ENCODE measurements around the gene TP53I13.

The TP53I13 gene

GRCh38 chr17:29581583-29582253, 13.2 kb downstream of the TP53I13 start:
- no peak for DNase-seq

- DNase-seq, result no peak
These were observed 13.8 kb downstream of the TP53I13 start for GRCh38 chr17:29582254-29582765.

GRCh38 chr17:29582772-29583171, 14.3 kb downstream of the TP53I13 start:
- no peak for DNase-seq

DNA sequence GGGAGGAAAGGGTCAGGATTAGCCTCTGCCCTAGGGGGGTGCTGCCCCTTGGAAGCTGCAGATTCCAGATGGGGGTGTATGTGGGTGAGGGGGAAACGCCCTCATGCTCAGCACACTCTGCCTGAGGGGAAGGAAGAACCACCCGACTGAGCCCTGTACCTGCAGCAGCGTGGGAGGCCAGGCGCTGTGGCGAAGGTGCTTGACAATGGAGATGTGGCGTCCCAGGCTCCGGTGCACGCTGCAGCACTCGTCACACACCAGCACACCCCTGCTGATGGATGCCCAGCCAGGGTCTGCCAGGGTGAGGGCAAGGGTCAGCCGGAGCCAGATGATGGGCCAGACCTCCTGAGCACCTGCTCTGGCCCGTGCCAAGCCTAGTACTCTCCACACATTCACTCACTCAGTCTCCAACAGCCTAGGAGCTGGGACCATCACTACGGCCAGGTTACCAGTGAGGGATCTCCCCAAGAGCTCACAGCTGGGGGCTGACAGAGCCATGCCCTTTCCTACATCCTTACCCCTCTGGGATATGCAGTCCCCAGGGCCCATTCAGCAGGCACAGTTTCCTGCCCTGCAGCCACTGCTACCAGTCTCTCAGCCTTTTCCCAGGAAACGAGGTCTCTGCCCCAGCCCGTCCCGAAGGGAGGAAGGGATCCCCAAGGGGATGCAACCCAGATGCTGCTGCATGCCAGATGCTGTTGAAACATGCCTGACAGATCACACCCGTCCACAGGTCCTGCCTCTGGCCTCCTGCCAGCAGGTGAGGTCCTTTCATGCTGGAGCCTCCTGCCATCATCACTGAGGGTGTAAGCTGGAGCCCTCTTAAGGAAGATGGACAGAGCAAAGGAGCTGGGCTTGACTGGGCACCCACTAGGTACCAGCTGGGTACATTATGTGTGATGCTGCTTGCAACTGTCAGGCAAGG, 15.1 kb downstream of the TP53I13 start:
- no peak for DNase-seq

DNA sequence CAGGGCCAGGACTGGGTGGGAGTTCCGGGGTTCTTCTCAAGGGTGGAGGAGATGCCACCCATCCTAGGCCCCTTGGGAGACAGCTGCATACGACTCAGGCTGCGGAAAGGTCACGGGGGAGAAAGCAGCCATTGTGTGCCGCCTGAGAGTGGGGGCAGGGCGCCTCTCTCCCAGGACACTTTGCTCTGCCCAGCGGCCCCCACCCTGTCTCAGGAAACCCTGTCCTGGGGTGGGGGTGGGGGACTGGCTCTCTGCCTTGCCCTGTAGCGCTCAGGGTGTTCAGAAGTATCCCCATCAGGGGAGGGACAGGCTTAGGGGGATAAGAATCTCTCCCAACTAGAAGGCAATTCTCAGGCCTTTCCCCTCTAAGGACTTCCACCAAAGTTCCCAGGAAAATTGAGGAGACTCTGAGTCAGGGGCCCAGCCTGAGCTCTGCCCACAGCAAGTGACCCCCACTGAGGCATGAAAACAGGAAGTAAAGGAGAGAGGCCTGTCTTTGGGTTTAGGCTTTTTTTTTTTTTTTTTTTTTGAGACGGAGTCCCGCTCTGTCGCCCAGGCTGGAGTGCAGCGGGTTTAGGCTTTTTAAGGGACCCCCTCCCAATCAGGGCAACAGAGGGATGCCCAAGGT, 16.1 kb downstream of the TP53I13 start:
- DNase-seq, result no peak

GRCh38 chr17:29585080-29585751, 16.7 kb downstream of the TP53I13 start:
- no peak for DNase-seq

- DNase-seq, result no peak
These were observed 18.4 kb downstream of the TP53I13 start for GRCh38 chr17:29586676-29587469.

- DNase-seq, result no peak
These were observed 19.1 kb downstream of the TP53I13 start for GRCh38 chr17:29587591-29587990.

GRCh38 chr17:29588017-29588561, 19.6 kb downstream of the TP53I13 start:
- DNase-seq, result no peak

- no peak for DNase-seq
These were observed 20.3 kb downstream of the TP53I13 start for GRCh38 chr17:29588562-29589411.

DNA sequence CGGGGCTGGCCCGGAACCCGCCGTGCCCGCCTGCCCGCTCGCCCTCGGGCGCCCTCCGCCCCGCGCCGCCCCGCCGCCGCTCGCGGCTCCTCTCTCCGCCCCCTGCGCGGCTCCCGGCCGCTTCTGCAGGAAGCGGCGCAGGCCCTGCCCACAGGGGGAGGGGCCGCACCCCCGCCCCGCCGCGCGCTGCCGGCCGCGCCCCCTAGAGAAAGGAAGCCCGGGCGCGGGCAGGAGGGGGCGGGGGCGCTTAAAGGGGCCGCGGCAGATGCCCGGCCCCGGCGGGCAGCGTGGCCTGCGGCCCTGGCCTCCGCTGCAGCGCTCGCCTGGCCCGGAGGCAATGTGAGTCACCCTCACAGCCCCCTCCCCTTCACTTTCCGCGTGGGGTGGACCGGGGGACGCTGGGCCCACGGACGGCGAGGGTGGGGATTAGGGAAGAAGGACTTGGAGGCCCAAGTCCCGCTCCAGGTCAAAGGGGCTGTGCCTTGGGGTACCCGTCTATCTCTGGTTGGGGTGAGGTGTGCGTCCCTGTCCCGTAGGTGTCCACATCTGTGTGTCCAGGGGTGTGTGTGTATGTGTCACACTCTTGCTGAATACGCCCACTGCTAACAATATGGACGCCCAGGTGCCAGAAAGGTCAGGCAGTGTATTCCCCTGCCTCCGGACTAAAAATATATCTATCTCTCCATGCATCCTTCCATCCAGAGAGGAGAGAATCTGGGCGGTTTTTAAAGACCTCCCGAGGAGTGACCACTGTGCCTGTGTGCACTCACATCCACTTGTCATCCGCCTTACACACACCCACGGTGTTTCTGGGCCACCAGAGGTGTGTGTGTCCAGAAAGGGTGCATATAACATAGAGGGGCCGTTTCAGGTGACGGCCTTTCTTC, 21.3 kb downstream of the TP53I13 start, which contains the start of gene GIT1:
Gene GIT1 (minus strand): TSS at position 125 of the 887 bp plus-strand sequence. CDS start 270 bp downstream, outside the sequence.
- DNase-seq, result peak; percentile 90

DNA sequence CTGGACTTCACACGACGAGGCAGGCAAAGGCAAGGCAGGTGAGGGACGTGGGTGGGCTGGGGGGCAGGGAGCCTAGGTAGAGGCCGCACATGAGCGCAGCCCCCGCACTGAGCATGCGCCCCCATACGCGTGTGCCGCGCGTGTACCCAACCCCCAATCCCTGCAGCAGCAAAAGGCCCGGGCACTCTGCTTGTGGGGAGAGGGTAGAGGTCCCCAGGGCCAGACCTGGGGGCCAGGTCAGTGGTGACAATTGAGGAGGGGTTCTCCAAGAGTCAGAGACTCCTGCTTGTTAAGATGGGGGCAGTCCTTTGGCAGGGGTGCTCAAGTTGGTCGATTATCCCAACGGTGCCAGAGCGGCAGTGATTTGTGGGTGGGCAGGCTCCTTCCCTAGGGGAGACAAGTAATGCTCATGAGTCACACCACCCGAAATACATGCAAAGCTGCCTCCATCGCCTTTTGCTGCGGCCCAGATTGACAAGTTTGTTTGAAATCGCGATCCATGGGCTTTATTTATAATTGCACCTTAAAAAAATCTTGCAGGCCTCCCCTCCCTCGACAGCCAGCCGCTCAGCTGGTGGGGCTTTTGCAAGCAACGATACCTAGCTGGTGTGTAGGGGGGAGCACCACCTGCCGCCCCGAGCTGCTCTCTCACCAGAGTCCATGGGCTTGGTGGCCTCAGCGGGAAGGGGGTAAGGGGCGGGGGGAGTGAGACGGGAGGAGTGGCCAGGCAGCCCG, 22.1 kb downstream of the TP53I13 start:
- peak; percentile 71 for DNase-seq

- peak; percentile 67 for DNase-seq
These were observed 22.7 kb downstream of the TP53I13 start for GRCh38 chr17:29591146-29591736.

DNA sequence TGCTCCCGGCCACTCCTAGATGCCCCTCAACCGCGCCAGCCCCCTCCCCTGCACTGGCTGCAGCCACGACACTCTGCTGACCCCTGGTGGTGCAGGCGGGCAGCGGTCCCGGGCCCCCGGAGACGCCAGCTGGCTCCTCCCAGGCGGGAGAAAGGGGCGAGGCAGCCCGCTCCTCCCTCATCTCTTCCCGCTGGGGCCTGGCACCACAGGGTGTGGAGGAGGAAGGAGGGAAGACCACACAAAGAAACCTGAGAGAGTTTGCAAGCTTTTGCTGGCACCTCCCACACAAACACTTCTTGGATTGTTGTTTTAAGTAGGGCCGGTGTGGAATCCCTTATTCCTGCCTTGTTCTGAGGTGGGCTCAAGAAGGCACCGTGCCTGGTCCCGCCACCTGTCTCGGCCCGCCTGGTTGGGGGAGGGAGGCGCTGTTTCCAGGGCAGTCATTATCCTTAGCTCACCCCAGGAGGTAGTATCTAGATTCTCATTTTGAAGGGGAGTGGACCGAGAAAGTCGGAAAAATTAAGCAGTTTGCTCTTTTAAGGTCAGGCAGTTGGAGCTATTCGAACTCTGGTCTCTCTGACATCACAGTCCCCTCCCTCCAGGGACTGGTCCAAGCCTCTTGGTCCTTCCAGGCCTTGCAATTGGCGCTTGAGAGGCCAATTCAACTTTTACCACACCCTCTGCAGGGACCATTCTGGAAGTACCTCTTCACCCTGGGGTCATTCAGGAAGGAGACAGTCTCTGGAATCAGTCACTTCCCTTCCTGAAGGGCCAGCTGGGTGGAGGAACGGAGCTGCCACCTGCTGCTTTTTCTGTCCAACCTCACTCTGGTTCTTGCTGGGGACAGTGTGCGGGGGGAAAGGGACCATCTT, 23.5 kb downstream of the TP53I13 start:
- peak; percentile 82 for DNase-seq

GRCh38 chr17:29592850-29593551, 24.5 kb downstream of the TP53I13 start, which contains the start of gene ANKRD13B:
Gene ANKRD13B, plus strand, starts transcription at chr17:29593132. Its CDS starts 490 bp downstream, at chr17:29593622.
- DNase-seq, result no peak
